Liver (tissue), 9 donors: Measurements from ENCODE around the gene MFSD6. TPM values are rescaled to one million over a fixed set of nuclear protein-coding genes. Genes with fewer than 3 reads are reported as not detected.

Experiments
- DNase-seq: peaks from one replicate; pipeline ENCODE4 v3.0.0-alpha.2; 2017; ENCODE audit warnings: low spot score
- H3K27ac ChIP-seq, 2 donors: one replicate each; pipeline ENCODE4 v1.7.0; 2013; ENCODE audit warnings: inconsistent platforms in 2 of 2, low read length in 2 of 2, control low read depth in 1 of 2, low read depth in 1 of 2, mild to moderate bottlenecking in 1 of 2
- H3K27me3 ChIP-seq, 4 donors: one replicate each; pipeline versions ENCODE4 v1.6.1 to v1.7.0; 2013; ENCODE audit warnings: low read length in 3 of 4, inconsistent platforms in 1 of 4, mild to moderate bottlenecking in 1 of 4, moderate library complexity in 1 of 4; ENCODE audit not compliant: control insufficient read depth in 4 of 4, insufficient read depth in 4 of 4
- H3K36me3 ChIP-seq, 4 donors: one replicate each; pipeline versions ENCODE4 v1.6.1 to v1.7.0; 2013; ENCODE audit warnings: low read length in 3 of 4, mild to moderate bottlenecking in 3 of 4, low read depth in 1 of 4, moderate library complexity in 1 of 4; ENCODE audit not compliant: control insufficient read depth in 4 of 4, insufficient read depth in 3 of 4
- H3K4me1 ChIP-seq, 4 donors: one replicate each; pipeline versions ENCODE4 v1.6.1 to v1.7.0; 2013; ENCODE audit warnings: low read length in 3 of 4, mild to moderate bottlenecking in 3 of 4, moderate library complexity in 1 of 4; ENCODE audit not compliant: control insufficient read depth in 4 of 4, insufficient read depth in 4 of 4
- H3K4me3 ChIP-seq, 3 donors: one replicate each; pipeline versions ENCODE4 v1.6.1 to v1.7.0; 2013; ENCODE audit warnings: low read length in 3 of 3, control low read depth in 1 of 3, low read depth in 1 of 3, mild to moderate bottlenecking in 1 of 3
- H3K9ac ChIP-seq, 2 donors: one replicate each; pipeline ENCODE4 v1.7.0; 2013; ENCODE audit warnings: low read length in 2 of 2, mild to moderate bottlenecking in 2 of 2, moderate library complexity in 2 of 2, control low read depth in 1 of 2, low read depth in 1 of 2
- H3K9me3 ChIP-seq, 4 donors: one replicate each; pipeline versions ENCODE4 v1.6.1 to v1.7.0; 2013; ENCODE audit warnings: low read length in 3 of 4; ENCODE audit not compliant: control insufficient read depth in 4 of 4
- EGR1 ChIP-seq, 2 donors: IDR thresholded peaks; 2 replicates each; pipeline ENCODE4 v1.6.1; 2016 to 2018; ENCODE audit warnings: antibody characterized with exemption in 2 of 2, low read depth in 2 of 2
- FOXA1 ChIP-seq: IDR thresholded peaks from 2 replicates; pipeline ENCODE4 v1.6.1; 2016; ENCODE audit warnings: antibody characterized with exemption
- FOXA2 ChIP-seq: IDR thresholded peaks from 2 replicates; pipeline ENCODE4 v1.6.1; 2016; ENCODE audit warnings: antibody characterized with exemption
- GABPA ChIP-seq, 2 donors: IDR thresholded peaks in 1 of 2; conservative IDR thresholded peaks in 1 of 2; 2 replicates each; pipeline ENCODE4 v1.6.1; 2016; ENCODE audit warnings: antibody characterized with exemption in 2 of 2, mild to moderate bottlenecking in 1 of 2, moderate library complexity in 1 of 2
- HNF4A ChIP-seq, 2 donors: conservative IDR thresholded peaks; 2 replicates each; pipeline ENCODE4 v1.6.1; 2016; ENCODE audit warnings: antibody characterized with exemption in 2 of 2, mild to moderate bottlenecking in 2 of 2
- JUND ChIP-seq, 2 donors: IDR thresholded peaks; 2 replicates each; pipeline ENCODE4 v1.6.1; 2016; ENCODE audit warnings: antibody characterized with exemption in 2 of 2
- RAD21 ChIP-seq, 2 donors: IDR thresholded peaks; 2 replicates each; pipeline ENCODE4 v1.6.1; 2016; ENCODE audit warnings: antibody characterized with exemption in 2 of 2, mild to moderate bottlenecking in 2 of 2
- RXRA ChIP-seq, 2 donors: IDR thresholded peaks; 2 replicates each; pipeline ENCODE4 v1.6.1; 2017 to 2018; ENCODE audit warnings: antibody characterized with exemption in 2 of 2, mild to moderate bottlenecking in 1 of 2
- SP1 ChIP-seq: IDR thresholded peaks from 2 replicates; pipeline ENCODE4 v1.6.1; 2018; ENCODE audit warnings: antibody characterized with exemption, mild to moderate bottlenecking
- TAF1 ChIP-seq: conservative IDR thresholded peaks from 2 replicates; pipeline ENCODE4 v1.6.1; 2016; ENCODE audit warnings: antibody characterized with exemption, mild to moderate bottlenecking
- YY1 ChIP-seq: IDR thresholded peaks from 2 replicates; pipeline ENCODE4 v1.6.1; 2016; ENCODE audit warnings: antibody characterized with exemption, mild to moderate bottlenecking
- WGBS: extraction: QIAGEN DNeasy Blood & Tissue Kit; methylation state at CpG from one replicate; pipeline ENCODE4 v1.1.7; 2013; 5-methylcytosine and 5-hydroxymethylcytosine counted together
- polyA plus RNA-seq, 2 donors: library from polyadenylated mRNA; stranded (reverse) in 1 of 2; unstranded in 1 of 2; fragments of 200-250 nt in 1 of 2; fragments of >200 nt in 1 of 2; fragmentation: Nextera tagmentation in 1 of 2; extraction: Ambion mirVana in 1 of 2; gene quantifications; one replicate each; pipeline versions ENCODE4 v1.2.1 to v1.2.3, GENCODE V29; 2013 to 2015
- total RNA-seq, 2 donors: library from RNA; depleted of rRNA; stranded (reverse); fragments of >200 nt; gene quantifications; one replicate each; pipeline ENCODE4 v1.2.3, GENCODE V29; 2014
- TF ChIP-seq, protein P1 (sequence below): IDR thresholded peaks from 2 replicates; pipeline ENCODE4 v1.6.1; 2016; ENCODE audit warnings: antibody characterized with exemption
- TF ChIP-seq, protein P2 (sequence below): IDR thresholded peaks from 2 replicates; pipeline ENCODE4 v1.6.1; 2016; ENCODE audit warnings: antibody characterized with exemption, mild to moderate bottlenecking
- TF ChIP-seq, protein P3 (sequence below): IDR thresholded peaks from 2 replicates; pipeline ENCODE4 v1.6.1; 2016; ENCODE audit warnings: antibody characterized with exemption
- TF ChIP-seq, protein P4 (sequence below): IDR thresholded peaks from 2 replicates; pipeline ENCODE4 v1.6.1; 2016; ENCODE audit warnings: antibody characterized with exemption
- TF ChIP-seq, protein P5 (sequence below): fragments of 150-350 bp; IDR thresholded peaks from 2 replicates; pipeline ENCODE4 v1.5.1; 2017; ENCODE audit warnings: improper control_type of control experiment, low read depth, low read length; ENCODE audit not compliant: missing input control
- donor health status: healthy.
- donor health status: healthy.
- donor health status: healthy.
- donor health status: healthy.
- donor health status: healthy.

MFSD6 gene
- total and polyA plus RNA-seq, 4 donors: 0.83 to 9.5 (median 2.4) TPM

DNA sequence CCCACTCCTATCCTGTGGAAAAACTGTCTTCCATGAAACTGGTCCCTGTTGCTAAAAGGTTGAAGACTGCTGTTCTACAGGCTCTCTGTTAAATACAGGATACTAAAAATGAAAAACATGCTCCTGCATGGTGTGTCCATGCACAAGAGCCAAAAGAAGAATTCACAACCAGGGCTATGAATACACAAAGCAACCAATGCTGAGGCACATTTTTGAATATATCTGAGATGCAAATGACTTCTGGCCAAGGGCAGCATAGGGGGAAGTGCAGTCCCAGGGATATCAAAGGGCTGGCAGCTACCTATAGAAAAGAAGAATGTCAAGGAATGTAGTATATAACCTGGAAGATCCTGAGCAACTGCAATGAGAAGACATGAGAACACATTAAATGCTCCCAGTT lies 119.8 kb downstream of the MFSD6 start:
- no peak overlapping the region for H3K4me3 ChIP-seq
- no peak for TF ChIP-seq FOXA1
- no peak for TF ChIP-seq TAF1
- no peak for TF ChIP-seq HNF4A (conservative IDR thresholded peaks at IDR 0.05)
- TF ChIP-seq GABPA (IDR thresholded peaks at IDR 0.05 in 1 of 2, conservative IDR thresholded peaks at IDR 0.05 in 1 of 2): no peak
- no peak for TF ChIP-seq RXRA (IDR thresholded peaks at IDR 0.05)
- no peak for TF ChIP-seq JUND (IDR thresholded peaks at IDR 0.05)
- TF ChIP-seq, protein P1, sequence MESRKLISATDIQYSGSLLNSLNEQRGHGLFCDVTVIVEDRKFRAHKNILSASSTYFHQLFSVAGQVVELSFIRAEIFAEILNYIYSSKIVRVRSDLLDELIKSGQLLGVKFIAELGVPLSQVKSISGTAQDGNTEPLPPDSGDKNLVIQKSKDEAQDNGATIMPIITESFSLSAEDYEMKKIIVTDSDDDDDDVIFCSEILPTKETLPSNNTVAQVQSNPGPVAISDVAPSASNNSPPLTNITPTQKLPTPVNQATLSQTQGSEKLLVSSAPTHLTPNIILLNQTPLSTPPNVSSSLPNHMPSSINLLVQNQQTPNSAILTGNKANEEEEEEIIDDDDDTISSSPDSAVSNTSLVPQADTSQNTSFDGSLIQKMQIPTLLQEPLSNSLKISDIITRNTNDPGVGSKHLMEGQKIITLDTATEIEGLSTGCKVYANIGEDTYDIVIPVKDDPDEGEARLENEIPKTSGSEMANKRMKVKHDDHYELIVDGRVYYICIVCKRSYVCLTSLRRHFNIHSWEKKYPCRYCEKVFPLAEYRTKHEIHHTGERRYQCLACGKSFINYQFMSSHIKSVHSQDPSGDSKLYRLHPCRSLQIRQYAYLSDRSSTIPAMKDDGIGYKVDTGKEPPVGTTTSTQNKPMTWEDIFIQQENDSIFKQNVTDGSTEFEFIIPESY: no peak
- TF ChIP-seq, protein P2, sequence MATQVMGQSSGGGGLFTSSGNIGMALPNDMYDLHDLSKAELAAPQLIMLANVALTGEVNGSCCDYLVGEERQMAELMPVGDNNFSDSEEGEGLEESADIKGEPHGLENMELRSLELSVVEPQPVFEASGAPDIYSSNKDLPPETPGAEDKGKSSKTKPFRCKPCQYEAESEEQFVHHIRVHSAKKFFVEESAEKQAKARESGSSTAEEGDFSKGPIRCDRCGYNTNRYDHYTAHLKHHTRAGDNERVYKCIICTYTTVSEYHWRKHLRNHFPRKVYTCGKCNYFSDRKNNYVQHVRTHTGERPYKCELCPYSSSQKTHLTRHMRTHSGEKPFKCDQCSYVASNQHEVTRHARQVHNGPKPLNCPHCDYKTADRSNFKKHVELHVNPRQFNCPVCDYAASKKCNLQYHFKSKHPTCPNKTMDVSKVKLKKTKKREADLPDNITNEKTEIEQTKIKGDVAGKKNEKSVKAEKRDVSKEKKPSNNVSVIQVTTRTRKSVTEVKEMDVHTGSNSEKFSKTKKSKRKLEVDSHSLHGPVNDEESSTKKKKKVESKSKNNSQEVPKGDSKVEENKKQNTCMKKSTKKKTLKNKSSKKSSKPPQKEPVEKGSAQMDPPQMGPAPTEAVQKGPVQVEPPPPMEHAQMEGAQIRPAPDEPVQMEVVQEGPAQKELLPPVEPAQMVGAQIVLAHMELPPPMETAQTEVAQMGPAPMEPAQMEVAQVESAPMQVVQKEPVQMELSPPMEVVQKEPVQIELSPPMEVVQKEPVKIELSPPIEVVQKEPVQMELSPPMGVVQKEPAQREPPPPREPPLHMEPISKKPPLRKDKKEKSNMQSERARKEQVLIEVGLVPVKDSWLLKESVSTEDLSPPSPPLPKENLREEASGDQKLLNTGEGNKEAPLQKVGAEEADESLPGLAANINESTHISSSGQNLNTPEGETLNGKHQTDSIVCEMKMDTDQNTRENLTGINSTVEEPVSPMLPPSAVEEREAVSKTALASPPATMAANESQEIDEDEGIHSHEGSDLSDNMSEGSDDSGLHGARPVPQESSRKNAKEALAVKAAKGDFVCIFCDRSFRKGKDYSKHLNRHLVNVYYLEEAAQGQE: no peak
- no peak for DNase-seq
- H3K4me1 ChIP-seq: peaks cover 0 to 5% (median 0%) of the 10 kb centered on the region in 4 donors
- no peak overlapping the region for H3K27ac ChIP-seq
- no peaks in the 10 kb centered on the region for H3K36me3 ChIP-seq
- no peaks in the 10 kb centered on the region for H3K9me3 ChIP-seq
- no peaks in the 10 kb centered on the region for H3K27me3 ChIP-seq
- no peak overlapping the region for H3K9ac ChIP-seq

DNA sequence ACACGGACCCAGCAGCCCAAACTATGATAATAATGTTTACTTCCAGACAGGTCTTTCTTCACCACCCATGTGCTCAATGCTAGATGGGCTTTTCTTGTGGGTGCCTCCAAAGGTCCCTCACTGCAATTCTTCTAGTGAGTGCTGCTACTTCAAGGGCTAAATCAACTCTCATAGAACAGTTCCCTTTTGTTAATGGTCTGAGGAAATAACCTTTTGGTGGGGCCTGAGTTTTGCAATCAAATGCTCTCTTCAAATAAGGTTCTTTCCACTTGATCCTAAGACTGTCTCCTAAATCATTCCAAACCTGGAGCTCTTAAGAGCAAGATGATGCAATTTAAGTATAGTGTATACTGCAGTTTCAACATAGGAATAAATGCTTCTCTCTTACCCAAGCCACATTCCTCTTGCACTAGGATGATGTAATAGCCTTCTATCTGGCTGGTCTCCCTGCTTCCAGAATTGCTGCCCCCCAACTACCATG lies 120.4 kb downstream of the MFSD6 start:
- no peaks in the 10 kb centered on the region for H3K27me3 ChIP-seq
- peaks cover 0 to 12% (median 3%) of the 10 kb centered on the region in 4 donors for H3K4me1 ChIP-seq
- H3K27ac ChIP-seq: no peak overlapping the region
- H3K4me3 ChIP-seq: no peak overlapping the region
- TF ChIP-seq, protein P3, sequence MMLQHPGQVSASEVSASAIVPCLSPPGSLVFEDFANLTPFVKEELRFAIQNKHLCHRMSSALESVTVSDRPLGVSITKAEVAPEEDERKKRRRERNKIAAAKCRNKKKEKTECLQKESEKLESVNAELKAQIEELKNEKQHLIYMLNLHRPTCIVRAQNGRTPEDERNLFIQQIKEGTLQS: peak; percentile 22
- no peak for TF ChIP-seq GABPA (IDR thresholded peaks at IDR 0.05 in 1 of 2, conservative IDR thresholded peaks at IDR 0.05 in 1 of 2)
- TF ChIP-seq EGR1 (IDR thresholded peaks at IDR 0.05; ENCODE audit: low read depth in 2 of 2): no peak
- no peaks in the 10 kb centered on the region for H3K9me3 ChIP-seq
- H3K36me3 ChIP-seq: no peaks in the 10 kb centered on the region
- WGBS: 73% methylated on average over 1 of the region's 1 CpG
- H3K9ac ChIP-seq: no peak overlapping the region
- DNase-seq: no peak

DNA sequence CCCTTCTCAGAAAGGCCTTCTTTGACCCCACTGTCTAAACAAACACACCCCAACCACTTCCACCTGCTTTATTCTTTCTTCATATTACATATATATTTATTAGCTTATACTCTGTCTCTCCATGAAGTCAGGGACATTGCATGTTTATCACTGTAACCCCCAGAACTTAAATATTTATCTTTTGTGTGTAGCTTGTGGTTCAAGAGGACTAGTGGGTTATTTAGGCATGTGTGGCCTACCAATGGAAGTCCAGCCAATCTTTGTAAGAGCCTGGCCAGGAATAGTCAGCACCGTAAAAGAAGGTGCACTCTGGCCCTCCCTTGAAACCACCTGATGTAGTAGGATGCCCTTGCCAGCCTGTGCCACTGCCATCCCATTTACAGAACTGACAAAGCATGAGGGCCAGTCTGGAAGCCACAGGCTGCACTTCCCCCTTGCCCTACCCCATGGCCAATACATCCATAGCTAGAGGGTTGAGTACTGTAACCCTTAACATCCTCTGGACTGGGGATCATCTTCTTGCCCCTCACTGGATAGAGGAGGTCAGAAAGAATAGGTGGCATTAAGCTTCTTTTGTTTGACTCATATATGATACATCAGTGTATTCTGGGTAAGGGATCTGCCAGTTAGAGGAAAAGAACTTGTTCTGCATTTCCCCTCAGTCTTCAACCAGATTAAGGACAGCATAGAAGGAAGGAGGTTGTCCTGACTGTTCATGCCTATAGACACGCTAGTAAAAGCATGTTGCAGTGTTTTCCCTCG lies 121.5 kb downstream of the MFSD6 start:
- H3K36me3 ChIP-seq: no peaks in the 10 kb centered on the region
- 59% methylated on average over 3 of the region's 3 CpGs for WGBS
- no peak overlapping the region for H3K27ac ChIP-seq
- no peak overlapping the region for H3K4me3 ChIP-seq
- H3K4me1 ChIP-seq: peaks cover 1 to 16% (median 6%) of the 10 kb centered on the region in 4 donors
- DNase-seq: no peak
- H3K27me3 ChIP-seq: no peaks in the 10 kb centered on the region
- no peaks in the 10 kb centered on the region for H3K9me3 ChIP-seq
- H3K9ac ChIP-seq: no peak overlapping the region
- TF ChIP-seq FOXA2 (no peak), SP1 (no peak), RAD21 (IDR thresholded peaks at IDR 0.05) (no peak), HNF4A (conservative IDR thresholded peaks at IDR 0.05) (no peak), YY1 (no peak), TAF1 (no peak), FOXA1 (no peak)
- TF ChIP-seq, protein P1: no peak
- TF ChIP-seq, protein P4, sequence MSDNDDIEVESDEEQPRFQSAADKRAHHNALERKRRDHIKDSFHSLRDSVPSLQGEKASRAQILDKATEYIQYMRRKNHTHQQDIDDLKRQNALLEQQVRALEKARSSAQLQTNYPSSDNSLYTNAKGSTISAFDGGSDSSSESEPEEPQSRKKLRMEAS: no peak
- TF ChIP-seq, protein P3: no peak
- TF ChIP-seq, protein P5, sequence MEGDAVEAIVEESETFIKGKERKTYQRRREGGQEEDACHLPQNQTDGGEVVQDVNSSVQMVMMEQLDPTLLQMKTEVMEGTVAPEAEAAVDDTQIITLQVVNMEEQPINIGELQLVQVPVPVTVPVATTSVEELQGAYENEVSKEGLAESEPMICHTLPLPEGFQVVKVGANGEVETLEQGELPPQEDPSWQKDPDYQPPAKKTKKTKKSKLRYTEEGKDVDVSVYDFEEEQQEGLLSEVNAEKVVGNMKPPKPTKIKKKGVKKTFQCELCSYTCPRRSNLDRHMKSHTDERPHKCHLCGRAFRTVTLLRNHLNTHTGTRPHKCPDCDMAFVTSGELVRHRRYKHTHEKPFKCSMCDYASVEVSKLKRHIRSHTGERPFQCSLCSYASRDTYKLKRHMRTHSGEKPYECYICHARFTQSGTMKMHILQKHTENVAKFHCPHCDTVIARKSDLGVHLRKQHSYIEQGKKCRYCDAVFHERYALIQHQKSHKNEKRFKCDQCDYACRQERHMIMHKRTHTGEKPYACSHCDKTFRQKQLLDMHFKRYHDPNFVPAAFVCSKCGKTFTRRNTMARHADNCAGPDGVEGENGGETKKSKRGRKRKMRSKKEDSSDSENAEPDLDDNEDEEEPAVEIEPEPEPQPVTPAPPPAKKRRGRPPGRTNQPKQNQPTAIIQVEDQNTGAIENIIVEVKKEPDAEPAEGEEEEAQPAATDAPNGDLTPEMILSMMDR: no peak
